GM23338 (cell line): ENCODE results near the gene SLC27A4. TPM values are rescaled to one million over a fixed set of nuclear protein-coding genes. Genes with fewer than 3 reads are reported as not detected.
"Not testable (repeated sequence)": the region's sequence is repeated elsewhere in the genome, so short reads cannot be mapped to it uniquely, and the experiment has no call there.

Experiments used
- ATAC-seq: fragments of 200-7000 bp; cut with Tn5 transposase; 3 replicates; pipeline ENCODE4 v1.9.1; 2020
- DNase-seq: peaks from one replicate; pipeline ENCODE4 v3.0.0-alpha.2; 2015; ENCODE audit warnings: low spot score
- H2AFZ ChIP-seq: fragments of 200-600 bp; sonication (generic); 2 replicates; pipeline ENCODE4 v1.8.0; 2016; ENCODE audit warnings: antibody characterized with exemption, mild to moderate bottlenecking, moderate library complexity
- H3F3A ChIP-seq: fragments of 200-600 bp; sonication (generic); replicated peaks from 2 replicates; pipeline ENCODE4 v1.8.0; 2017; ENCODE audit warnings: antibody characterized with exemption, mixed run types, low read depth
- H3K27ac ChIP-seq: fragments of 200-600 bp; sonication (generic); 2 replicates; pipeline ENCODE4 v1.6.1; 2016; ENCODE audit warnings: low read depth
- H3K27me3 ChIP-seq: fragments of 200-600 bp; sonication (generic); 2 replicates; pipeline ENCODE4 v1.8.0; 2016; ENCODE audit warnings: mild to moderate bottlenecking, mixed run types, moderate library complexity; ENCODE audit not compliant: insufficient read depth
- H3K36me3 ChIP-seq: fragments of 200-600 bp; sonication (generic); 2 replicates; pipeline ENCODE4 v1.8.0; 2016; ENCODE audit warnings: mild to moderate bottlenecking; ENCODE audit not compliant: insufficient read depth
- H3K4me1 ChIP-seq: fragments of 200-600 bp; sonication (generic); 2 replicates; pipeline ENCODE4 v1.8.0; 2016; ENCODE audit warnings: mild to moderate bottlenecking, moderate library complexity; ENCODE audit not compliant: insufficient read depth
- H3K4me2 ChIP-seq: fragments of 200-600 bp; sonication (generic); 2 replicates; pipeline ENCODE4 v1.7.1; 2017; ENCODE audit warnings: mixed run types
- H3K4me3 ChIP-seq: fragments of 200-600 bp; sonication (generic); 2 replicates; pipeline ENCODE4 v1.6.1; 2016; ENCODE audit warnings: mixed run types
- H3K79me2 ChIP-seq: fragments of 200-600 bp; sonication (generic); replicated peaks from 2 replicates; pipeline ENCODE4 v1.8.0; 2017; ENCODE audit warnings: mild to moderate bottlenecking; ENCODE audit not compliant: insufficient read depth
- H3K9me2 ChIP-seq: fragments of 200-600 bp; sonication (generic); 2 replicates; pipeline ENCODE4 v1.8.0; 2017; ENCODE audit not compliant: insufficient read depth
- H4K20me1 ChIP-seq: fragments of 200-600 bp; sonication (generic); replicated peaks from 2 replicates; pipeline ENCODE4 v1.8.0; 2017; ENCODE audit warnings: mild to moderate bottlenecking; ENCODE audit not compliant: insufficient read depth
- H3K27ac Mint-ChIP-seq: 2 replicates; pipeline ENCODE4 v1.8.0; 2020; ENCODE audit warnings: inconsistent platforms, mild to moderate bottlenecking, moderate library complexity, mixed read lengths
- H3K27me3 Mint-ChIP-seq: 3 replicates; pipeline ENCODE4 v1.8.0; 2022; ENCODE audit warnings: low read depth, mild to moderate bottlenecking, moderate library complexity, mixed read lengths, inconsistent platforms; ENCODE audit not compliant: insufficient read depth, poor library complexity
- H3K36me3 Mint-ChIP-seq: 3 replicates; pipeline ENCODE4 v1.8.0; 2021; ENCODE audit warnings: low read depth, mild to moderate bottlenecking, inconsistent platforms, moderate library complexity, mixed read lengths
- H3K4me1 Mint-ChIP-seq: 3 replicates; pipeline ENCODE4 v1.8.0; 2020; ENCODE audit warnings: mild to moderate bottlenecking, inconsistent platforms, mixed read lengths
- H3K4me3 Mint-ChIP-seq: 3 replicates; pipeline ENCODE4 v1.8.0; 2021; ENCODE audit warnings: moderate library complexity, mild to moderate bottlenecking, inconsistent platforms, mixed read lengths
- H3K9me3 Mint-ChIP-seq: 3 replicates; pipeline ENCODE4 v1.8.0; 2020; ENCODE audit warnings: moderate library complexity, mild to moderate bottlenecking, inconsistent platforms, mixed read lengths
- EZH2 ChIP-seq: fragments of 200-600 bp; sonication (generic); IDR thresholded peaks from one replicate; pipeline ENCODE4 v1.8.0; 2017; ENCODE audit warnings: antibody characterized with exemption, mild to moderate bottlenecking, low read depth; ENCODE audit not compliant: unreplicated experiment
- EZH2phosphoT487 ChIP-seq: fragments of 200-600 bp; sonication (generic); IDR thresholded peaks from one replicate; pipeline ENCODE4 v1.8.1; 2018; ENCODE audit warnings: antibody characterized with exemption; ENCODE audit not compliant: unreplicated experiment
- NANOG ChIP-seq: IDR thresholded peaks from 2 replicates; pipeline ENCODE4 v1.6.1; 2016; ENCODE audit warnings: antibody characterized with exemption, borderline replicate concordance
- POLR2AphosphoS5 ChIP-seq: IDR thresholded peaks from 2 replicates; pipeline ENCODE4 v1.6.1; 2016; ENCODE audit warnings: antibody characterized with exemption, low read depth
- STAT1 ChIP-seq: IDR thresholded peaks from one replicate; pipeline ENCODE4 v1.6.1; 2016; ENCODE audit warnings: antibody characterized with exemption; ENCODE audit not compliant: unreplicated experiment
- ZNF114 ChIP-seq: fragments of 250-450 bp; sonication (Bioruptor Pico); IDR thresholded peaks from 2 replicates; pipeline ENCODE4 v1.5.0; 2020; ENCODE audit warnings: mild to moderate bottlenecking, moderate library complexity
- polyA plus RNA-seq: library from polyadenylated mRNA; unstranded; fragments of >200 nt; fragmentation: Nextera tagmentation; extraction: Ambion mirVana; gene quantifications from 2 replicates; pipeline ENCODE4 v1.2.1, GENCODE V29; 2016
- total RNA-seq: library from RNA; depleted of rRNA; stranded (reverse); fragments of >200 nt; shearing (Covaris generic); gene quantifications from 2 replicates; pipeline ENCODE4 v1.2.3, GENCODE V29; 2014
- TF ChIP-seq, protein P1 (sequence below), 2 experiments: fragments of 200-600 bp in 1 of 2; sonication (generic) in 1 of 2; conservative IDR thresholded peaks; 2 replicates each; pipeline versions ENCODE4 v1.5.1 to v1.6.1; 2016 to 2017; ENCODE audit warnings: antibody characterized with exemption in 2 of 2, low read depth in 2 of 2, mild to moderate bottlenecking in 2 of 2, moderate library complexity in 1 of 2
- TF ChIP-seq, protein P2 (sequence below): fragments of 250-450 bp; sonication (Bioruptor Pico); IDR thresholded peaks from 2 replicates; pipeline ENCODE4 v1.5.0; 2020; ENCODE audit warnings: mild to moderate bottlenecking, moderate library complexity
- TF ChIP-seq, protein P3 (sequence below): IDR thresholded peaks from 2 replicates; pipeline ENCODE4 v1.6.1; 2016; ENCODE audit warnings: antibody characterized with exemption

SLC27A4 gene
- total and polyA plus RNA-seq, 2 experiments from 2014 or later: 7.9 to 25.3 TPM

DNA sequence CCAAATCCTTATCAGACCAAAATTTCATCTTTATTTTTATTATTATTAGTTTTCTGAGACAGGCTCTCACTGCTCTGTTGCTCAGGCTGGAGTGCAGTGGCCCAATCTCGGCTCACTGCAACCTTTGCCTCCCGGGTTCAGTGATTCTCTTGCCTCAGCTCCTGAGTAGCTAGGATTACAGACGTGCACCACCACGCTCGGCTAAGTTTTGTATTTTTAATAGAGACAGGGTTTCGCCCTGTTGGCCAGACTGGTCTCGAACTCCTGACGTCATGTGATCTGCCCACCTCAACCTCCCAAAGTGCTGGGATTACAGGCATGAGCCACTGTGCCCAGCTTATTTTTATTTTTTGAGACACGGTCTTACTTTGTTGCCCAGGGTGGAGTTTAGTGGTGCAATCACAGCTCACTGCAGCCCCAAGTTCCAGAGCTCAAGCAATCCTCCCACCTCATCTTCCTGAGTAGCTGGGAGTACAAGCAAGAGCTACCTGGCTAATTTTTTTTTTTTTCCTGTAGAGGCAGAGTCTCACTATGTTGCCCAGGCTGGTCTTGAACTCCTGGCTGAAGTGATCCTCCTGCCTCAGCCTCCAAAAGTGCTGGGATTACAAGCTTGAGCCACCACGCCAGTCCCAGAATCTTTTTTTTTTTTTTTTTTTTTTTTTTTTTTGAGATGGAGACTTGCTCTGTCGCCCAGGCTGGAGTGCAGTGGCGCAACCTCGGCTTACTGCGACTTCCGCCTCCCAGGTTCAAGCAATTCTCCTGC, 1.3 kb upstream of the SLC27A4 start:
- H3K36me3 Mint-ChIP-seq, H3K9me2 ChIP-seq, H3K4me1 ChIP-seq, H4K20me1 ChIP-seq, H3K27me3 ChIP-seq, ATAC-seq, H3K4me3 ChIP-seq, H3K79me2 ChIP-seq, H3K9me3 Mint-ChIP-seq, H3K4me2 ChIP-seq, H3K36me3 ChIP-seq, H3K4me1 Mint-ChIP-seq, H2AFZ ChIP-seq, H3K27ac Mint-ChIP-seq, H3K27ac ChIP-seq, DNase-seq, H3K4me3 Mint-ChIP-seq: not testable (repeated sequence)
- H3K27me3 Mint-ChIP-seq: peaks cover 14% of the 10 kb centered on the region
- peaks cover 12% of the 10 kb centered on the region for H3F3A ChIP-seq

DNA sequence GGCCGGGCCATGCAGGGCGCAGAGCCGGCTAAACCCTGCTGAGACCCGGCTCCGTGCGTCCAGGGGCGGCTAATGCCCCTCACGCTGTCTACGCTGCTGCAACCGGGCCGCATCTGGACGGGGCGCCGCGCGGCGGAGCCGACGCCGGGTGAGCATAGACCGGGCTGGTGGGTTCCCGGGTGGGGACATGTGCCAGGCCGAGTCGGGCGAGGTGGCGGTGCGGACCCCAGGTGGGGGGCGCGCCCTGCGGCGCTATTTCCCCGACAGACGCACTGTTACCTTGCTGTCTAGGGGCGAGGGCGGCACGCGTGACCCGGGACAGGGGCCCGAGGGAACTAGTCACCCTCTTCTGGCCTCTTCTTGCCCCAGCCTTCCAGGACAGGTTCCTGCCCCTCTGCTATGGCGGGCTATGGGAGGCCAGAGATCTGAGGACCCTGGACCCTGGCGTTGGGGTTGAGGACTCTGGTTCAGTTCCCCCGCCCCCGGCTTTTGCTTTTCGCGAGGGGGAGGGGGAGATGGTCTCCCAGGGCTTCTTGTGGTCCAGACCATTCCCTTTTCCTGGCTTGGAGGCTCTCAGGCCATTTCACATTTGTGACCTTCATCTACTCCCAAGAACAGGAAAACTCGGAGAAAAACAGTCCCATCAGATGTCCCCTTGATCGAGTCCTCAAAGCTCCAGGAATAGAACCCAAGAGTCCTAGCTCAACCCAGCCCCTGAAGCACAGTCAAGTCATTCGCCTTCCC, 536 bp downstream of the SLC27A4 start:
- peaks cover 6% of the 10 kb centered on the region; the same call in 1 of the 2 replicates for H4K20me1 ChIP-seq
- Mint-ChIP-seq H3K9me3 (0 out of 3 replicates have a peak, but pooled peaks cover 3% of the 10 kb centered on the region), H3K4me3 (peak overlapping the region; percentile 83), H3K4me1 (peaks cover 4% of the 10 kb centered on the region), H3K27ac (no peak overlapping the region), H3K36me3 (peaks cover 10% of the 10 kb centered on the region; the same call in 2 of the 3 replicates), H3K27me3 (peaks cover 14% of the 10 kb centered on the region)
- peaks cover 15% of the 10 kb centered on the region for H3F3A ChIP-seq
- no peak for TF ChIP-seq EZH2phosphoT487
- no peak for TF ChIP-seq NANOG
- TF ChIP-seq STAT1: no peak
- TF ChIP-seq, protein P1, sequence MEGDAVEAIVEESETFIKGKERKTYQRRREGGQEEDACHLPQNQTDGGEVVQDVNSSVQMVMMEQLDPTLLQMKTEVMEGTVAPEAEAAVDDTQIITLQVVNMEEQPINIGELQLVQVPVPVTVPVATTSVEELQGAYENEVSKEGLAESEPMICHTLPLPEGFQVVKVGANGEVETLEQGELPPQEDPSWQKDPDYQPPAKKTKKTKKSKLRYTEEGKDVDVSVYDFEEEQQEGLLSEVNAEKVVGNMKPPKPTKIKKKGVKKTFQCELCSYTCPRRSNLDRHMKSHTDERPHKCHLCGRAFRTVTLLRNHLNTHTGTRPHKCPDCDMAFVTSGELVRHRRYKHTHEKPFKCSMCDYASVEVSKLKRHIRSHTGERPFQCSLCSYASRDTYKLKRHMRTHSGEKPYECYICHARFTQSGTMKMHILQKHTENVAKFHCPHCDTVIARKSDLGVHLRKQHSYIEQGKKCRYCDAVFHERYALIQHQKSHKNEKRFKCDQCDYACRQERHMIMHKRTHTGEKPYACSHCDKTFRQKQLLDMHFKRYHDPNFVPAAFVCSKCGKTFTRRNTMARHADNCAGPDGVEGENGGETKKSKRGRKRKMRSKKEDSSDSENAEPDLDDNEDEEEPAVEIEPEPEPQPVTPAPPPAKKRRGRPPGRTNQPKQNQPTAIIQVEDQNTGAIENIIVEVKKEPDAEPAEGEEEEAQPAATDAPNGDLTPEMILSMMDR (conservative IDR thresholded peaks at IDR 0.05; ENCODE audit: low read depth in 2 of 2): no peak
- TF ChIP-seq ZNF114 (CRISPR knock-in tag): no peak
- TF ChIP-seq, protein P2, sequence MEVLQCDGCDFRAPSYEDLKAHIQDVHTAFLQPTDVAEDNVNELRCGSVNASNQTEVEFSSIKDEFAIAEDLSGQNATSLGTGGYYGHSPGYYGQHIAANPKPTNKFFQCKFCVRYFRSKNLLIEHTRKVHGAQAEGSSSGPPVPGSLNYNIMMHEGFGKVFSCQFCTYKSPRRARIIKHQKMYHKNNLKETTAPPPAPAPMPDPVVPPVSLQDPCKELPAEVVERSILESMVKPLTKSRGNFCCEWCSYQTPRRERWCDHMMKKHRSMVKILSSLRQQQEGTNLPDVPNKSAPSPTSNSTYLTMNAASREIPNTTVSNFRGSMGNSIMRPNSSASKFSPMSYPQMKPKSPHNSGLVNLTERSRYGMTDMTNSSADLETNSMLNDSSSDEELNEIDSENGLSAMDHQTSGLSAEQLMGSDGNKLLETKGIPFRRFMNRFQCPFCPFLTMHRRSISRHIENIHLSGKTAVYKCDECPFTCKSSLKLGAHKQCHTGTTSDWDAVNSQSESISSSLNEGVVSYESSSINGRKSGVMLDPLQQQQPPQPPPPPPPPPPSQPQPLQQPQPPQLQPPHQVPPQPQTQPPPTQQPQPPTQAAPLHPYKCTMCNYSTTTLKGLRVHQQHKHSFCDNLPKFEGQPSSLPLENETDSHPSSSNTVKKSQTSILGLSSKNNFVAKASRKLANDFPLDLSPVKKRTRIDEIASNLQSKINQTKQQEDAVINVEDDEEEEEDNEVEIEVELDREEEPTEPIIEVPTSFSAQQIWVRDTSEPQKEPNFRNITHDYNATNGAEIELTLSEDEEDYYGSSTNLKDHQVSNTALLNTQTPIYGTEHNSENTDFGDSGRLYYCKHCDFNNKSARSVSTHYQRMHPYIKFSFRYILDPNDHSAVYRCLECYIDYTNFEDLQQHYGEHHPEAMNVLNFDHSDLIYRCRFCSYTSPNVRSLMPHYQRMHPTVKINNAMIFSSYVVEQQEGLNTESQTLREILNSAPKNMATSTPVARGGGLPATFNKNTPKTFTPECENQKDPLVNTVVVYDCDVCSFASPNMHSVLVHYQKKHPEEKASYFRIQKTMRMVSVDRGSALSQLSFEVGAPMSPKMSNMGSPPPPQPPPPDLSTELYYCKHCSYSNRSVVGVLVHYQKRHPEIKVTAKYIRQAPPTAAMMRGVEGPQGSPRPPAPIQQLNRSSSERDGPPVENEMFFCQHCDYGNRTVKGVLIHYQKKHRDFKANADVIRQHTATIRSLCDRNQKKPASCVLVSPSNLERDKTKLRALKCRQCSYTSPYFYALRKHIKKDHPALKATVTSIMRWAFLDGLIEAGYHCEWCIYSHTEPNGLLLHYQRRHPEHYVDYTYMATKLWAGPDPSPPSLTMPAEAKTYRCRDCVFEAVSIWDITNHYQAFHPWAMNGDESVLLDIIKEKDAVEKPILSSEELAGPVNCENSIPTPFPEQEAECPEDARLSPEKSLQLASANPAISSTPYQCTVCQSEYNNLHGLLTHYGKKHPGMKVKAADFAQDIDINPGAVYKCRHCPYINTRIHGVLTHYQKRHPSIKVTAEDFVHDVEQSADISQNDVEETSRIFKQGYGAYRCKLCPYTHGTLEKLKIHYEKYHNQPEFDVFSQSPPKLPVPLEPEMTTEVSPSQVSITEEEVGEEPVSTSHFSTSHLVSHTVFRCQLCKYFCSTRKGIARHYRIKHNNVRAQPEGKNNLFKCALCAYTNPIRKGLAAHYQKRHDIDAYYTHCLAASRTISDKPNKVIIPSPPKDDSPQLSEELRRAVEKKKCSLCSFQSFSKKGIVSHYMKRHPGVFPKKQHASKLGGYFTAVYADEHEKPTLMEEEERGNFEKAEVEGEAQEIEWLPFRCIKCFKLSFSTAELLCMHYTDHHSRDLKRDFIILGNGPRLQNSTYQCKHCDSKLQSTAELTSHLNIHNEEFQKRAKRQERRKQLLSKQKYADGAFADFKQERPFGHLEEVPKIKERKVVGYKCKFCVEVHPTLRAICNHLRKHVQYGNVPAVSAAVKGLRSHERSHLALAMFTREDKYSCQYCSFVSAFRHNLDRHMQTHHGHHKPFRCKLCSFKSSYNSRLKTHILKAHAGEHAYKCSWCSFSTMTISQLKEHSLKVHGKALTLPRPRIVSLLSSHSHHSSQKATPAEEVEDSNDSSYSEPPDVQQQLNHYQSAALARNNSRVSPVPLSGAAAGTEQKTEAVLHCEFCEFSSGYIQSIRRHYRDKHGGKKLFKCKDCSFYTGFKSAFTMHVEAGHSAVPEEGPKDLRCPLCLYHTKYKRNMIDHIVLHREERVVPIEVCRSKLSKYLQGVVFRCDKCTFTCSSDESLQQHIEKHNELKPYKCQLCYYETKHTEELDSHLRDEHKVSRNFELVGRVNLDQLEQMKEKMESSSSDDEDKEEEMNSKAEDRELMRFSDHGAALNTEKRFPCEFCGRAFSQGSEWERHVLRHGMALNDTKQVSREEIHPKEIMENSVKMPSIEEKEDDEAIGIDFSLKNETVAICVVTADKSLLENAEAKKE (CRISPR knock-in tag): no peak
- TF ChIP-seq POLR2AphosphoS5: no peak
- no peak for TF ChIP-seq EZH2
- TF ChIP-seq, protein P3, sequence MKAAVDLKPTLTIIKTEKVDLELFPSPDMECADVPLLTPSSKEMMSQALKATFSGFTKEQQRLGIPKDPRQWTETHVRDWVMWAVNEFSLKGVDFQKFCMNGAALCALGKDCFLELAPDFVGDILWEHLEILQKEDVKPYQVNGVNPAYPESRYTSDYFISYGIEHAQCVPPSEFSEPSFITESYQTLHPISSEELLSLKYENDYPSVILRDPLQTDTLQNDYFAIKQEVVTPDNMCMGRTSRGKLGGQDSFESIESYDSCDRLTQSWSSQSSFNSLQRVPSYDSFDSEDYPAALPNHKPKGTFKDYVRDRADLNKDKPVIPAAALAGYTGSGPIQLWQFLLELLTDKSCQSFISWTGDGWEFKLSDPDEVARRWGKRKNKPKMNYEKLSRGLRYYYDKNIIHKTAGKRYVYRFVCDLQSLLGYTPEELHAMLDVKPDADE: no peak
- no peaks in the 10 kb centered on the region for H3K4me1 ChIP-seq
- H3K36me3 ChIP-seq: 0 out of 2 replicates have a peak, but pooled peaks cover 4% of the 10 kb centered on the region
- DNase-seq (peak; percentile 48), ATAC-seq (peak; percentile 58)
- no peaks in the 10 kb centered on the region for H3K79me2 ChIP-seq
- peak overlapping the region; percentile 97 for H2AFZ ChIP-seq
- no peak overlapping the region for H3K27ac ChIP-seq
- peak overlapping the region; percentile 90 for H3K4me3 ChIP-seq
- H3K4me2 ChIP-seq: peak overlapping the region; percentile 96
- H3K27me3 ChIP-seq: no peaks in the 10 kb centered on the region
- no peaks in the 10 kb centered on the region for H3K9me2 ChIP-seq
